Measurements from ENCODE around the gene ANKS1A. TPM values are rescaled to one million over a fixed set of nuclear protein-coding genes. Genes with fewer than 3 reads are reported as not detected.

ANKS1A gene
- total RNA-seq, 2 donors from 2014 or later, result 25.3 to 26.0 TPM

DNA sequence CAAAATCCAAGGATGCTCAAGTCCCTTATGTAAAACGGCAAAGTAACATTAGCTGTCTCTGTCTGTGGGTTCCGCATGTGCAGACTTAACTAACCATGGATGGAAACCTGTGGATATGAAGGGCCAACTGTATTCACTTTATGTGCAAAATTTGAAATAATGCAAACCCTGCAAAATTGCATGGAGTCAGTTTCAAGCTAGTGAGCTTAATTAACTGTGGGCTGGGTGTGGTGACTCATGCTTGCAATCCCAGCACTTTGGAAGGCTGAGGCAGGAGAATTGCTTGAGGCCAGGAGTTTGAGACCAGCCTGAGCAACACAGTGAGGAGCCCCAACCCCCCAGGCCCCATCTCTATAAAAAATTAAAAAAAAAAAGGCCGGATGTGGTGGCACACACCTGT lies 81.4 kb downstream of the ANKS1A start:
- no peaks in the 10 kb centered on the region for H3K27me3 ChIP-seq
- H3K4me1 ChIP-seq, result no peaks in the 10 kb centered on the region
- intact Hi-C loops (cut with DNase I), result no loop called here
- H3K36me3 ChIP-seq, result no peaks in the 10 kb centered on the region
- no peak overlapping the region for H3K9ac ChIP-seq (ENCODE audit: low read depth in 2 of 2, low read length in 2 of 2)
- DNase-seq, result no peak
- H3K9me3 ChIP-seq, result no peaks in the 10 kb centered on the region
- no peak overlapping the region for H3K27ac ChIP-seq
- no peak overlapping the region for H3K4me3 ChIP-seq
- TF ChIP-seq, protein P1, sequence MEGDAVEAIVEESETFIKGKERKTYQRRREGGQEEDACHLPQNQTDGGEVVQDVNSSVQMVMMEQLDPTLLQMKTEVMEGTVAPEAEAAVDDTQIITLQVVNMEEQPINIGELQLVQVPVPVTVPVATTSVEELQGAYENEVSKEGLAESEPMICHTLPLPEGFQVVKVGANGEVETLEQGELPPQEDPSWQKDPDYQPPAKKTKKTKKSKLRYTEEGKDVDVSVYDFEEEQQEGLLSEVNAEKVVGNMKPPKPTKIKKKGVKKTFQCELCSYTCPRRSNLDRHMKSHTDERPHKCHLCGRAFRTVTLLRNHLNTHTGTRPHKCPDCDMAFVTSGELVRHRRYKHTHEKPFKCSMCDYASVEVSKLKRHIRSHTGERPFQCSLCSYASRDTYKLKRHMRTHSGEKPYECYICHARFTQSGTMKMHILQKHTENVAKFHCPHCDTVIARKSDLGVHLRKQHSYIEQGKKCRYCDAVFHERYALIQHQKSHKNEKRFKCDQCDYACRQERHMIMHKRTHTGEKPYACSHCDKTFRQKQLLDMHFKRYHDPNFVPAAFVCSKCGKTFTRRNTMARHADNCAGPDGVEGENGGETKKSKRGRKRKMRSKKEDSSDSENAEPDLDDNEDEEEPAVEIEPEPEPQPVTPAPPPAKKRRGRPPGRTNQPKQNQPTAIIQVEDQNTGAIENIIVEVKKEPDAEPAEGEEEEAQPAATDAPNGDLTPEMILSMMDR (IDR thresholded peaks at IDR 0.05), result no peak

DNA sequence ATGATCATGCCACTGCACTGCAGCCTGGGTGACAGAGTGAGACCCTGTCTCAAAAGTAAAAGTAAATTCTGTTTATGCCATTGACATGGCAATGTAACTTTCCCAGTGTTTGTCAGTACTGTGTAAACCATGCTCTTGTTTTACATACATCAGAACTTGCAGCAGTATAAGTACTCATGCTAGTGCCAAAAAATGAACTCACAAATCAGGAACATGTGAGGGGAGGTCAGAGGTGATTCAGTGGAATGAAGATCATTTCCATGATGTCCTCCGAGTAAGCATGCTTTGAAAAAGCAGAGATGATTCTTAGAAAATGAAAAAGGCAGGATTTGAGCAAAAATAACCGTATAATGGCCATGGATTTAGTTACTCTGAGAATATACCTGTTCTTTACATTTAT lies 81.9 kb downstream of the ANKS1A start:
- no peaks in the 10 kb centered on the region for H3K27me3 ChIP-seq
- no peaks in the 10 kb centered on the region for H3K36me3 ChIP-seq
- H3K9me3 ChIP-seq, result no peaks in the 10 kb centered on the region
- TF ChIP-seq, protein P1 (IDR thresholded peaks at IDR 0.05), result no peak
- intact Hi-C loops (cut with DNase I), result no loop called here
- no peak for DNase-seq
- no peak overlapping the region for H3K4me3 ChIP-seq
- no peaks in the 10 kb centered on the region for H3K4me1 ChIP-seq
- H3K27ac ChIP-seq, result no peak overlapping the region
- H3K9ac ChIP-seq (ENCODE audit: low read depth in 2 of 2, low read length in 2 of 2), result no peak overlapping the region

DNA sequence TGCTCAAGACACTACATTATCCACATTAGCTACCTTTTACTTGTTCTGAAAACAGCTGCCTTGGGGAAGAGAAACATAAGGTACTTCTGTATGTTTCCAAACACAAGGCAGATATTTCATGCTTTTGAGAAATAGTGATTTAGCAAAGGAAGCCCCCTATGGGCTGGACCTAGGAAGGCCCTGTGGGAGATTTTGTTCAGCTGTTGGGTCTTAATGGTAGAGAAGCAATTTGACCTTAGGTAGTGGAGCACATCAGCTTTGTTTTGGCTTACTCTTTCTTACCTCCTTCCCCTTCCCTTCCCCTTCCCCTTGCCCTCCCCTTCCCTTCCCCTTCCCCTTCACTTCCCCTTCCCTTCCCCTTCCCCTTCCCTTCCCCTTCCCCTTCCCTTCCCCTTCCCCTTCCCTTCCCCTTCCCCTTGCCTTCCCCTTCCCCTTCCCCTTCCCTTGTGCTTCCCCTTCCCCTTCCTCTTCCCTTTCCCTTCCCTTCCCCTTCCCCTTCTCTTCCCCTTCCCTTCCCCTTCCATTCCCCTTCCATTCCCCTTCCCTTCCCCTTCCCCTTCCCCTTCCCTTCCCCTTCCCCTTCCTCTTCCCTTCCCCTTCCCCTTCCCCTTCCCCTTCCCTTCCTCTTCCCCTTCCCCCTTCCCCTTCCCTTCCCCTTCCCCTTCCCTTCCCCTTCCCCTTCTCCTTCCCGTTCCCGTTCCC lies 84.6 kb downstream of the ANKS1A start:
- Histone ChIP-seq H3K27ac (no peak overlapping the region), H3K4me3 (no peak overlapping the region), H3K36me3 (no peaks in the 10 kb centered on the region), H3K27me3 (no peaks in the 10 kb centered on the region), H3K9ac (ENCODE audit: low read depth in 2 of 2, low read length in 2 of 2) (no peak overlapping the region), H3K4me1 (no peaks in the 10 kb centered on the region), H3K9me3 (no peaks in the 10 kb centered on the region)
- intact Hi-C loops (cut with DNase I), result no loop called here
- DNase-seq, result no peak
- TF ChIP-seq, protein P1 (IDR thresholded peaks at IDR 0.05), result no peak

DNA sequence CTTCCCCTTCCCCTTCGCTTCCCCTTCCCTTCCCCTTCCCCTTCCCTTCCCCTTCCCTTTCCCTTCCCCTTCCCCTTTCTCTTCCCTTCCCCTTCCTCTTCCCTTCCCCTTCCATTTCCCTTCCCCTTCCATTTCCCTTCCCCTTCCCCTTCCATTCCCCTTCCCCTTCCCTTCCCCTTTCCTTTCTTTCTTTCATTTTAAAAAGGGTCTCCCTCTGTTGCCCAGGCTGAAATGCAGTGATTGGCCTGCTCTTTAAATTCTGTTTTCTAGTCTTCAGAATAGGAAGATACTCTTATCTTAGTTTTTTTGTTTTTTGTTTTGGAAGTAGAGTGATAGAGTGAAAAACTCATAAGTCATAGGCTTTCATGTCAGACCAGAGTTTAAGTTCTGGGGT lies 85.2 kb downstream of the ANKS1A start:
- Histone ChIP-seq H3K36me3 (no peaks in the 10 kb centered on the region), H3K4me1 (no peaks in the 10 kb centered on the region), H3K4me3 (no peak overlapping the region), H3K9ac (ENCODE audit: low read depth in 2 of 2, low read length in 2 of 2) (no peak overlapping the region), H3K27me3 (no peaks in the 10 kb centered on the region), H3K27ac (no peak overlapping the region), H3K9me3 (no peaks in the 10 kb centered on the region)
- DNase-seq, result no peak
- TF ChIP-seq, protein P1 (IDR thresholded peaks at IDR 0.05), result no peak
- intact Hi-C loops (cut with DNase I), result no loop called here

DNA sequence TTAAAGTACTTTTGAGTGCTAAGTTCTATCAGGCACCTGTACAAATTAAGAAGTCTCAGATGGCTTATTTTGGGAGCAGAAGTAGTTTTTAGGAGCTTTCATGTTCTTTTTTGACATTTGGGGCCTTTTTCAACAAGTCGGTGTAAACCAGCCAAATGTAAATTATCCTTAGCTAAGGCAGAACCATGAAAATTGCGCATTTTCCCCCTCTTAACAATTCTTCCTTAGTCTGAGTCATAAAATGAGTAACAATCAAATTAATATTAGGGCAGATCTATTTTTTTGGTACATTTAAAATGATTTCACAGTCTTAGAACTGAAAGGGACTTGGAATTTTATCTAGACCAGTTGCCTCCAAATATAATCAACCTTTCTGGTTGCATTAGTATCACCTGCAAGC lies 87.2 kb downstream of the ANKS1A start:
- Histone ChIP-seq H3K9me3 (no peaks in the 10 kb centered on the region), H3K36me3 (no peaks in the 10 kb centered on the region), H3K27ac (no peak overlapping the region), H3K4me3 (no peak overlapping the region), H3K27me3 (no peaks in the 10 kb centered on the region), H3K9ac (ENCODE audit: low read depth in 2 of 2, low read length in 2 of 2) (no peak overlapping the region), H3K4me1 (no peaks in the 10 kb centered on the region)
- DNase-seq, result no peak
- intact Hi-C loops (cut with DNase I), result no loop called here
- TF ChIP-seq, protein P1 (IDR thresholded peaks at IDR 0.05), result no peak

All from colonic mucosa (tissue), 4 donors.